Tibial artery (tissue), 4 donors: ENCODE data around the gene RASGRF1.
A peak's percentile ranks its signal among the peaks of the same experiment; 100 is the strongest.
"Not testable (repeated sequence)": the region's sequence is repeated elsewhere in the genome, so short reads cannot be mapped to it uniquely, and the experiment has no call there.

Experiments used
- DNase-seq, 2 donors: peaks; one replicate each; pipeline ENCODE4 v3.0.0-alpha.2; 2019
- H3K27ac ChIP-seq, 2 donors: fragments of 200-600 bp; sonication (generic) in 1 of 2; 1 replicate in 1 of 2; 2 replicates in 1 of 2; pipeline ENCODE4 v1.5.1; 2018 to 2019; ENCODE audit warnings: mild to moderate bottlenecking in 1 of 2
- H3K27me3 ChIP-seq, 2 donors: fragments of 200-600 bp; sonication (generic) in 1 of 2; one replicate each; pipeline versions ENCODE4 v1.5.1 to v1.6.0; 2016 to 2019
- H3K36me3 ChIP-seq, 3 donors: fragments of 200-600 bp; sonication (generic) in 2 of 3; one replicate each; pipeline ENCODE4 v1.5.1; 2016 to 2019; ENCODE audit warnings: mild to moderate bottlenecking in 2 of 3
- H3K4me1 ChIP-seq, 4 donors: fragments of 200-600 bp; sonication (generic) in 2 of 4; 1 replicate in 3 of 4; 2 replicates in 1 of 4; pipeline ENCODE4 v1.5.1; 2016 to 2019
- H3K4me3 ChIP-seq, 2 donors: fragments of 200-600 bp; sonication (generic) in 1 of 2; 1 replicate in 1 of 2; 2 replicates in 1 of 2; pipeline ENCODE4 v1.5.1; 2018 to 2019; ENCODE audit warnings: mild to moderate bottlenecking in 2 of 2
- H3K9me3 ChIP-seq, 3 donors: fragments of 200-600 bp; sonication (generic) in 1 of 3; one replicate each; pipeline ENCODE4 v1.5.1; 2016 to 2019
- intact Hi-C: fragments of 100-400 bp; cut with DNase I; formaldehyde crosslinking; loops from one replicate; pipeline ENCODE4 v1.15.0; 2023; ENCODE audit warnings: low total_unique reads
- TF ChIP-seq, protein P1 (sequence below), 2 experiments: fragments of 200-600 bp in 1 of 2; fragments of 450-650 bp in 1 of 2; IDR thresholded peaks; one replicate each; pipeline ENCODE4 v1.5.1; 2017 to 2019; ENCODE audit warnings: antibody characterized with exemption in 2 of 2, mild to moderate bottlenecking in 1 of 2, moderate library complexity in 1 of 2

Gene RASGRF1

GRCh38 chr15:79030470-79030869 is 60.1 kb downstream of the RASGRF1 start:
- H3K4me3 ChIP-seq: no peak overlapping the region
- H3K27me3 ChIP-seq: peaks cover 0 to 3% of the 10 kb centered on the region in 2 donors
- TF ChIP-seq, protein P1, sequence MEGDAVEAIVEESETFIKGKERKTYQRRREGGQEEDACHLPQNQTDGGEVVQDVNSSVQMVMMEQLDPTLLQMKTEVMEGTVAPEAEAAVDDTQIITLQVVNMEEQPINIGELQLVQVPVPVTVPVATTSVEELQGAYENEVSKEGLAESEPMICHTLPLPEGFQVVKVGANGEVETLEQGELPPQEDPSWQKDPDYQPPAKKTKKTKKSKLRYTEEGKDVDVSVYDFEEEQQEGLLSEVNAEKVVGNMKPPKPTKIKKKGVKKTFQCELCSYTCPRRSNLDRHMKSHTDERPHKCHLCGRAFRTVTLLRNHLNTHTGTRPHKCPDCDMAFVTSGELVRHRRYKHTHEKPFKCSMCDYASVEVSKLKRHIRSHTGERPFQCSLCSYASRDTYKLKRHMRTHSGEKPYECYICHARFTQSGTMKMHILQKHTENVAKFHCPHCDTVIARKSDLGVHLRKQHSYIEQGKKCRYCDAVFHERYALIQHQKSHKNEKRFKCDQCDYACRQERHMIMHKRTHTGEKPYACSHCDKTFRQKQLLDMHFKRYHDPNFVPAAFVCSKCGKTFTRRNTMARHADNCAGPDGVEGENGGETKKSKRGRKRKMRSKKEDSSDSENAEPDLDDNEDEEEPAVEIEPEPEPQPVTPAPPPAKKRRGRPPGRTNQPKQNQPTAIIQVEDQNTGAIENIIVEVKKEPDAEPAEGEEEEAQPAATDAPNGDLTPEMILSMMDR (IDR thresholded peaks at IDR 0.05): no peak
- H3K4me1 ChIP-seq: peaks cover 0 to 2% (median 0%) of the 10 kb centered on the region in 4 donors
- DNase-seq: no peak
- no peak overlapping the region for H3K27ac ChIP-seq
- intact Hi-C loops: no loop called here
- no peaks in the 10 kb centered on the region for H3K36me3 ChIP-seq
- H3K9me3 ChIP-seq: no peaks in the 10 kb centered on the region

DNA sequence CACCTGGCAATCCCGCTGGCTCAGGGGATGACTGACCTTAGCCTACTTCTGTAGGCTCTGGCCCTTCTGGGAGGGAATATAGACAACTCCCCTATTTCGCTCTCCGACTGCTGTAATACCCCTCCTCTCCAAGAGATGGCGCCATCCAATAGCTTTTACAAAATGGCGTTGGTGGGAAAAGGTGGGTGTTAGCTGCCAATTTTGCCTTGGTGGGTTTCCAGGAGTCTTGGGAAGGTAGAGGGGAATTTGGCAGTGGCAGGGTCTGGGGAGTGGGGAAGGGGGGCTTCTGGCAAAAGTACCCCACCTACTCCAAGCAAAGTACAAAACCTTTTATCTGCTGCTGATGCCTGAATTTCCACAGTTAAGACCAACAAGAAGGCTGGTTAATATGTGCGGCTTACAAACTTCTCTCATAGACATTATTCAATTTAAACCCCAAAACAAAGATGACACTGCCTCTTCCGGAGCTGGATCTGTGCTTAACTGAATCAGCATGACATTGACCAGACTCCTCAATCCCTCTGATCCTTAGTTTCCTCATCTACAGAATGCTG is 62.1 kb downstream of the RASGRF1 start:
- intact Hi-C loops: loop anchor here (10.0 kb wide), 1 partner anchor 156 kb away; no protein-coding TSS in a partner anchor
- no peak overlapping the region for H3K27ac ChIP-seq
- no peaks in the 10 kb centered on the region for H3K4me1 ChIP-seq
- H3K4me3 ChIP-seq: no peak overlapping the region
- TF ChIP-seq, protein P1 (IDR thresholded peaks at IDR 0.05): peak; percentile 52 to 53
- DNase-seq: peak in 1 of 2 donors; percentile 33
- peaks cover 0 to 3% of the 10 kb centered on the region in 2 donors for H3K27me3 ChIP-seq
- H3K9me3 ChIP-seq: no peaks in the 10 kb centered on the region
- no peaks in the 10 kb centered on the region for H3K36me3 ChIP-seq

DNA sequence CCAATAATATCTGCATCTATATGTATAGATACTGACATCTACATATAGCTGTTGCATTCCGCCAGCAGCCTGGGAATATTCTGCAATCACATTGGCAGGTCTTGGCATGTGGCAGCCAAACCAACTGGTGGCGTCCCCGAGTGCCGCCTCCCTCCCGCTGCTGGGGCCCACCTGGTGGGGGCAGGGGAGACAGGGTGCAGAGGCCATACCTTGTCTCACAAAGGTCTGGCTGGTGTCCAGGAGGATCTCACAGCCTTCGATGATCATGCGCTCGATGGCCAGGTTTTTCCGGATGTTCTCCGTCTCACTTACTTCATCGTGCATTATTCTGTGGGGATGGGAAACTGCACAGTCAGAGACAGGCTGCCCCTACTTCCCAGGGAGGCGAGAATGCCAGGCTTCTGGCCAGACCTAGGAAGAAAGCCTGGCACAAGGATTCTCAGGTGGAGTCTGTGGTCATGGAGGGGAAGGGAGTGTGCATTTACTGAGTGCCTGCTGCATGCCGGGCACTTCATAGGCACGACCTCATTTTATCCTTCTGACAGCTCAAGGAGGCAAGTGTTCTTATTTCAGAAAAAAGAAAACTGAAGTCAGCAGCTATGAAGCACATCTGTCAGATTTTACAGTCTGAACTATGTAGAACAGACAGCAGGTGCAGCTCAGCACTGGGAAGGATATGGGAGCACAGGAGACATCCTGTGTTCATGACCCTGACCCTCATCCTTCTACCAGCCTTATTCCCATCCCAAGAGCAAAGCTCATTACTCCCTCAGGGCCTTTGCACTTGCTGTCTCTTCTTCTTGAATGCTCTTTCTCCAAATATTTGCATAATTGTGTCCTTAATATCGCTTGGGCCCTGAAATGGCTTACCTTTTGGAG is 62.8 kb downstream of the RASGRF1 start:
- no peak overlapping the region for H3K4me3 ChIP-seq
- no peaks in the 10 kb centered on the region for H3K36me3 ChIP-seq
- H3K9me3 ChIP-seq: no peaks in the 10 kb centered on the region
- H3K27ac ChIP-seq: no peak overlapping the region
- no peak for DNase-seq
- intact Hi-C loops: loop anchor here (10.0 kb wide), 1 partner anchor 157 kb away; no protein-coding TSS in a partner anchor
- peaks cover 0 to 3% of the 10 kb centered on the region in 2 donors for H3K27me3 ChIP-seq
- TF ChIP-seq, protein P1 (IDR thresholded peaks at IDR 0.05): no peak
- no peaks in the 10 kb centered on the region for H3K4me1 ChIP-seq

DNA sequence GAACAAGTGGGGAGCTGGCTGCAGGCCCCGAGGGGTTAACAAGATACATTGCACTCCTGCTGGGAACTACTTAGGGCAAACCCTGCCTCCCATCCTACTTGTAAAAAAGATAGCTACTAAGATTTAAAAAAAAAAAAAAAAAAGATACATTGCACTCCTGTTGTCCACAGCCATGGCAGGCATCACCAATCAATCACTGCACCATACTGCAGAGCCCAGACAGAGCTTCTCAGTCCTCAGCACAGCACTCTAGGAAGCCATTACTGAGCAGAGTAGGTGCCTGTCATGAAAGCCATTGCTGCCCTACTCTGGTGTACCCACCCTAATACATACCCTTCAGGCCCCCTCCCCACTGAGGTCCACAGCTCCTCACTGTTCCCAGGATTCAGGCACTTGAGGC is 64.8 kb downstream of the RASGRF1 start:
- intact Hi-C loops: loop anchor here (10.0 kb wide), 1 partner anchor 159 kb away; no protein-coding TSS in a partner anchor
- H3K27ac ChIP-seq: no peak overlapping the region
- TF ChIP-seq, protein P1 (IDR thresholded peaks at IDR 0.05): no peak
- no peaks in the 10 kb centered on the region for H3K4me1 ChIP-seq
- no peaks in the 10 kb centered on the region for H3K9me3 ChIP-seq
- DNase-seq: no peak
- H3K36me3 ChIP-seq: no peaks in the 10 kb centered on the region
- no peak overlapping the region for H3K4me3 ChIP-seq
- H3K27me3 ChIP-seq: no peaks in the 10 kb centered on the region

DNA sequence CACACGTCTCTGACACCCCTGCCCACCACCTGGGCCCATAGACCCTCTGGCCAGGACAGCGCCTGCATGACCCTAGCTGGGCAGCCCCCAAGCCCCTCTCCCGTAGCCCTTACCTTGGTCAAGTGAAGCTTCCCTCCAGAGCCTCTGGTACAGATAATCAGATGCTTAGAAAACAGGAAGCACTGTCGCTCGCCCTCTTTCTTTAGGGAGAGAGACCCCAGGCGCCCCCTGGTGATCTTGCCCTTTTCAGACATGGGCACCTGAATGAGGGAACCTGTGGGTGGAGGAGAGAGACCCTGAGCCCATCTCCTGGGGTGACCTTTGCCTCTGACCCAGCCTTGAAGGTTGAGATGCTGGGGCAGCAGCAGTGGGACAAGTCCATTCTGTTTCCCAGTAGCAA is 65.4 kb downstream of the RASGRF1 start:
- H3K36me3 ChIP-seq: no peaks in the 10 kb centered on the region
- intact Hi-C loops: loop anchor here (10.0 kb wide), 1 partner anchor 160 kb away; no protein-coding TSS in a partner anchor
- no peak overlapping the region for H3K27ac ChIP-seq
- H3K4me3 ChIP-seq: no peak overlapping the region
- H3K4me1 ChIP-seq: no peaks in the 10 kb centered on the region
- TF ChIP-seq, protein P1 (IDR thresholded peaks at IDR 0.05): no peak
- DNase-seq: peak in 1 of 2 donors; percentile 32
- no peaks in the 10 kb centered on the region for H3K9me3 ChIP-seq
- H3K27me3 ChIP-seq: no peaks in the 10 kb centered on the region

DNA sequence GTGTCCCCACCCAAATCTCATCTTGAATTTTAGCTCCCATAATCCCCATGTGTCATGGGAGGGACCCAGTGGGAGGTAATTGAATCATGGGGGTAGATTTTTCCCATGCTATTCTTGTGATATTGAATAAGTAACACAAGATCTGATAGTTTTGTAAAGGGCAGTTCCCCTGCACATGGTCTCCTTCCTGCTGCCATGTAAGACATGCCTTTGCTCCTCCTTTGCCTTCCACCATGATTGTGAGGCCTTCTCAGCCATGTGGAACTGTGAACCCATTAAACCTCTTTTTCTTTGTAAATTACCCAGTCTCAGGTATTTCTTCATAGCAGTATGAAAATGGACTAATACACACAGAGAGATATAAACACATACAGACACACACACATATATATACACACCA is 66.1 kb downstream of the RASGRF1 start:
- not testable (repeated sequence) for H3K4me1 ChIP-seq, H3K27me3 ChIP-seq, DNase-seq, H3K36me3 ChIP-seq, H3K9me3 ChIP-seq, H3K27ac ChIP-seq, H3K4me3 ChIP-seq
- intact Hi-C loops: loop anchor here (10.0 kb wide), 1 partner anchor 160 kb away; no protein-coding TSS in a partner anchor
